Neural progenitor cell (in vitro differentiated cells): ENCODE data around the gene TREM1.

Experiments
- CTCF ChIP-seq: fragments of 200-600 bp; sonication (generic); IDR thresholded peaks from 2 replicates; pipeline ENCODE4 v1.5.1; 2017; ENCODE audit warnings: antibody characterized with exemption, mild to moderate bottlenecking
- EZH2 ChIP-seq: fragments of 200-600 bp; sonication (generic); IDR thresholded peaks from 2 replicates; pipeline ENCODE4 v1.6.1; 2017; ENCODE audit warnings: antibody characterized with exemption, mild to moderate bottlenecking, moderate library complexity

DNA sequence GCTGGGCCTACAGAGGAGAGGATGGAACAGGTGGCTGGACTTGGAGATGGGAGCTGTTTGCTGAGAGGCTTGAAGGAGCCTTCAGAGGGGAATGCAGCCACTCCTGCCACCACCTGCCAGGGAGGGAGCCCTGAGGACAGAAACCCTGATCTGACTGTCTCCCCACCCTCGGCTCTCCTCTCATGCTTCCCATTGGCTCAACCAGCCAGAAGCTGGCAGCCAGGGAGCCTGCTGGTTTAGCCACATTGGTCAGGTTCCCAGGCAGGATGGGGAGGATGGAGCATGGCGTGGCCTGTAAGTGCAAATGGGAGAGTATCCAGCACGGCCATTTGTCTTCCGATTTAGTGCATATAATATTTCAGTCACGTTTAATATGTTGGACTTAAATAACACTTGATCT is 12.8 kb downstream of the TREM1 start:
- no peak for TF ChIP-seq CTCF
- TF ChIP-seq EZH2 = no peak
